Stimulated activated CD4-positive, alpha-beta T cell treated with anti-CD3 and anti-CD28 coated beads, Interleukin-1b, Interleukin-23, amount 100 ng/mL, for 48 hours (primary cell): ENCODE measurements around the gene HNRNPLL.

Experiments used
- DNase-seq: peaks from one replicate; pipeline ENCODE4 v3.0.0-alpha.2; 2020

Gene HNRNPLL

DNA sequence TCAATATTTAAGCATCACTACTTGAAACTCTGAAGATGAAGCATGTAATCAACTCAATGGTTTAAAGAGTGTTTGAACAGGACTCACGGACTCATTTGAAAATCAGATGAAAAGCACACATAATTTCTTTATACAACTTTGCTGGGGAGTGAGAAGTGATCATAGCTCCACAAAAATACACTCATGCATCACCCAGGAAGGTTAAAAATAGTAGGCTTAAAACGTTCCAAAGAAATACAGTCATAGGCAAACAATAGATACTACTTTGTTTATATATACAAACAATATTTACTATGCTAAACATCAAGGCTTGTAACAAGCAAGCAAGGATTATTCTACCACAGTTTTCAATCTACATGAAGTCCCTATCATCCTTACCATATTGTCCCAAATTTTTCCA, 11.6 kb downstream of the HNRNPLL start:
- DNase-seq, result no peak

GRCh38 chr2:38590053-38590452, 12.7 kb downstream of the HNRNPLL start:
- DNase-seq, result no peak

- no peak for DNase-seq
Observed at GRCh38 chr2:38586931-38587330, 15.8 kb downstream of the HNRNPLL start.

GRCh38 chr2:38584881-38585280, 17.8 kb downstream of the HNRNPLL start:
- DNase-seq, result no peak

GRCh38 chr2:38583994-38584393, 18.7 kb downstream of the HNRNPLL start:
- DNase-seq, result no peak

- DNase-seq, result no peak
Observed at GRCh38 chr2:38583524-38583923, 19.2 kb downstream of the HNRNPLL start.

GRCh38 chr2:38581193-38582147, 21.3 kb downstream of the HNRNPLL start:
- peak; percentile 19 for DNase-seq

GRCh38 chr2:38580115-38580636, 22.6 kb downstream of the HNRNPLL start:
- no peak for DNase-seq

DNA sequence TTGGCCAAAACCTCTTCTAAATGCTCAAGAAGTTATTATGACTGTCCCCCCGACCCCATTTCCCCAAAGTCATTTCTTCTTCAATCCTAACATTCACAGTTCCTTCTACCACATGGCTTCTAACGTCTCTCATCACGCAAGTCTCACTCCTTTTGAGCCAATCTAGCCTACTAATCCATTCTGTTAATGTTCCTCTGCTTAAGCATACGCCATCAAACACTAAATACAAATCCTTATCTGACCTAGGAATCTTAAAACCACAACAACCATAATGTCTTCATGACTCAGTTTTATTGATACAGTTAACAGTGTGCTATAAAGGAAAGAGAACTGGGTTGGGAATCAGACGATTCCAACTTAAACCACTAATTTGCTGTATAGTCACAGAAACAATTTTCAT, 23.9 kb downstream of the HNRNPLL start:
- no peak for DNase-seq

DNA sequence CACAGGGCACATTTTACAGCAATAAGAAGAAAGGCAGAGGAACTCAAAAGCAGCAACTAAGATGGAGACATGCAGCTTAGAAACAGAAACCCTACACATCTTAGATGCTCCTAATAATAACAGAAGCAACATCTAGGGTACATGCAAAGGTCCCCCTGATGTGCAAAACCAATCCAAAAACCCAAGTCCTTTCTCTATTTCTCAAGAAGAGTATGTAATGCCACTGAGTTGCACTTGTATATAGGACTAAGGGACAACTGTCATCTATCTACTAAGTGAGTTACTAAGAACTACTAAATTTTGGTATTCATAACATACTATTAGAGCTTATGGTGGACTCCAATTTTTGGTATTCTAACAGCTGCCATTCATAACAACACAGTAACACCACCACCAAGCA, 28.4 kb downstream of the HNRNPLL start:
- no peak for DNase-seq

DNA sequence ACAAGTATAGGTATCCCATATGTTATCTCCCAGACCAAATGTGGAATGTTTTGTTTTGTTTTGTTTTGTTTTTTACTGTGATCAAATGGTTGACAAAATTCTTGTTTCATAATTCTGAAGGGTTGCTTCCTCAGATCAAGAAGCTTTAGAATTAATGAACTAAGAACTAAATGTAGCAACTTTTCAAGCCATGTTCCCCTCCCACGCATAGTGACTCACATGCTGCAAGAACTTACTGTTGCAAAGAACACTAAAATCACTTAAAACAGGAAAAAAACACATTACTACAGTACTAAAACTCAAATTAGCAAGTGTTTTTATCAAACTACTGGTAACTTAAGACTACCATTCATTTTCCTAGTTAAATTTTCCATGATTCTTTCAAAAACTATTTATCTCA, 30.6 kb downstream of the HNRNPLL start:
- peak; percentile 51 for DNase-seq

DNA sequence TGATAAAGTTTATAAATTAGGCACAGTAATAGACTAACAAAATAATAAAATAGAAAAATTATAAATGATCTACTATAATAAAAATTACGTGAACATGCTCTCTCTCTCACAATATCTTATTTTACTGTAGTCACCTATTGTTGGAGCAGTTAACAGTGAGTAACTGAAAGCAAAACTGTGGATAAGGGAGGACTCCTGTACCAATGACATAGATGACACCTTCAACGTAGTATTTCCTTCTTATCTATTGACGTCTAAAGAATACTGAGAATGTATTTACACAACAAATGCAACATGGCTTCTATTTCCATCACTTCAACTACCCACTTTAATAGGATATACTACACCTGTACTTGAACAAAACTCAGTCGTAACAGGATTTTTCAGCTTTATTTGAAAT, 31.5 kb downstream of the HNRNPLL start:
- no peak for DNase-seq

GRCh38 chr2:38568724-38569436, 33.8 kb downstream of the HNRNPLL start:
- DNase-seq, result no peak

- no peak for DNase-seq
Observed at GRCh38 chr2:38565333-38565732, 37.4 kb downstream of the HNRNPLL start.

DNA sequence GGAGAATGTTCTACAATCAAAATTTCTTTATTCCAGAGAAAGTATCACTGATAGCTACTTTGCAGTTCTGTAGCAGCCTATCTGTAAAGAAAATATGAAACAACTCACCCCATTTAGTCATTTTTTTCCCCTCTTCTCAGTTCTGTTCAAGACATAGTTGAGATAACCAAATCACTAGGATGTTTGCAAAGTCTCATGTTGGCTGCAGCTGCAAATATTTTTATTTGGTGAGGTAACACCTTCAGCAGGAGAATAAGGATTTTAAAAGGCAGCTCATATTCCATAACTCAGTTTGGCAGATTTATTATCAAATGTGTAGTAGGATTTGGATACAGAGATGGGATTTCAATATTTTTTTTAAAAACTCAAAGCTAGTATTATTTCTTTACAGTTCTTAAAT, 41.0 kb downstream of the HNRNPLL start:
- no peak for DNase-seq

GRCh38 chr2:38560092-38560491, 42.6 kb downstream of the HNRNPLL start:
- DNase-seq, result no peak

GRCh38 chr2:38557981-38558380, 44.7 kb downstream of the HNRNPLL start:
- DNase-seq, result no peak

DNA sequence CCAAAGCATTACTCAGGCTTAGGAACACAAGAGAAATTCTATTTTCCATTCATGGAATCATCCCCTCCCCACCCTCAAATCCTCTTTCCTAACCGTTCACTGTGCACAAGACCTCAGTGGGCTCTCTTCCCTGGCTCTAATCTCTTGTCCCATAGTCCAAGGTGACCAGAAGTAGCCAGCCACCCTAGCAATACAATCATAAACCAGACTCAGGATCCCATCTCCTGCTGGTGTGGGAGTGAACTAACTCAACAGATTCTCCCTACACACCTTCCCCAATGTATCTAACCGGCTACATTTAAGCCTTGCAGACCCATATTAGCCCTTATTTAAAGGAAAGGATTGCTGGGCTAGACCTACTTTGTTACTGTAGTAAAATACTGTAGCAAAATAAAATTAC, 45.5 kb downstream of the HNRNPLL start:
- no peak for DNase-seq

DNA sequence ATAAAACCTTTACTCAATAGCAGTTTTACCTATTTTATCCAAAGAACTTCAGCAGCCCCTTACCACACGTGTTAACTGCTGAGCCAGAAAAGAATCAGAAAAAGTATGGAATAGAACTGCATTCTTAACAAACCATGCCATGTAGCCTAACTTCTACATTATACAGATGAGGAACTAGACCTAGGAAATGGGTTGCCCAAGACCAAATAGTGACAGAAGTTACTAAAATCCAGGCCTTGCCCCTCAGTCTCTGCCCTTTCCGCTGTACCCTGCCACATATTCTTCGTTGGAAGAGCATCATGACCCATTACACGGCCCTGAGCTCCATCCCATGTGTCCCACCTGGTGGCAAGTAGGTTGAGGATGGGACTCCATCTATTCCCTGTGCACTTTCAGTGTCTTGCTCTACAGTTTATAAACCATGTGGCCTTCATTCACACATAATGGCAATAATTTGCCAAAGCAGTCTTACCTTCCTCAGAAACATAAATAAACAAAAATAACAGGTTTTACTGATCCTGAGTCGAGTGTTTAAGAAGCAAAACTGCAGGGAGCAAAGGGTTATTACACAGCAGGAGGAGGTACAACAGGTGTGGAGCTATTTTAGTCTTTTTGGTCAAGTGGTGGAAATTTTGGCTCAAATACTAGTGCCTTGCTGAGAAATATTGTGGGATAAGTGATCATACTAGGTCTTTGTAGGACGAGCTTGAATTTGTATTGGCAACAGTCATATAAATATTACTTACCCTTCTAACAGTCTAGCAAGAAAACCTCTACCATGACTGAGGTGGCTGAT, 46.5 kb downstream of the HNRNPLL start:
- DNase-seq, result no peak

- DNase-seq, result no peak
Observed at GRCh38 chr2:38554973-38555595, 47.6 kb downstream of the HNRNPLL start.

GRCh38 chr2:38553554-38553953, 49.2 kb downstream of the HNRNPLL start:
- DNase-seq, result no peak

DNA sequence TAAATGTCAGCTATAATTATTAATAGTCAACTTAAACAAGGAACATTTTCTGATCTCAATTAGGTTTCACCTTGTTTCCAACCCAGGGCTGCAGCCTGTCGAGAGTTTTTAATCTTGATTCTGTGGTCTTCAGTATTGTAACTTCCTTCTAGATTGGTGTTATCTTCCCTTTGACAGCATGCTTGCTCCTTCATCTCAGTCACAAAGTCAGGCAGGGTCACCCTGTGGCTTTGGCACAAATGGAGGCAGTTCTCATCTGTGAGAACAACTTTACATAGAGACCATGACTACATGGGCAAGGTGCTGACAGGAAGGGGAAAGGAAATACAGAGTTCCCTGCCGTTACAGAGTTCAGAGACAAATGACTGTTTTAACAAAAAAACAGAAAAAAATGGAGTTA, 50.5 kb downstream of the HNRNPLL start:
- no peak for DNase-seq

DNA sequence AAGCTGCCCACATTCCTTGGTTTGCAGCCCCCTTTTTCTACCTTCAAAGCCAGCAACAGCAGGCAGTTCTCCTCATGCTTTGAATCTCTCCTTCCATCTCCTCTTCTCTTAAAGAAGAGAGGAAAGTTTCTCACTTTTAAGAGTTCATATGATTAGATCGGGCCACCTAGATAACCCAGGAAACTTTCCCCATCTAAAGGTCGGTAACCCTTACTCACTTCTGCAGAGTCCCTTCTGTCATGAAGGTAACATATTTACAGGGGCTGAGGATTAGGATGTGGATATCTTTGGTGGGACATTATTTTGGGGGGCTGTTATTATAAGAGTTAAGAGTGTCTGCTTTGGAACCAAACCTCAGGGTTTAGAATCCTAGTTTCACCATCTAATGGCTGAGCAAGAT, 51.0 kb downstream of the HNRNPLL start:
- no peak for DNase-seq
